Psoas muscle (tissue), 8 donors: ENCODE results near the gene OSMR. TPM values are rescaled to one million over a fixed set of nuclear protein-coding genes. Genes with fewer than 3 reads are reported as not detected.

ENCODE experiments used
- ATAC-seq, 4 donors: fragments of 200-7000 bp; cut with Tn5 transposase; one replicate each; pipeline ENCODE4 v1.9.1; 2020; ENCODE audit warnings: moderate library complexity in 3 of 4, mild to moderate bottlenecking in 2 of 4
- DNase-seq, 2 donors: peaks; one replicate each; pipeline ENCODE4 v3.0.0-alpha.2; 2020
- H3K27ac ChIP-seq: fragments of 200-600 bp; one replicate; pipeline ENCODE4 v1.8.0; 2022
- H3K27me3 ChIP-seq, 3 donors: fragments of 200-600 bp in 1 of 3; one replicate each; pipeline versions ENCODE4 v1.6.1 to v1.8.0; 2013 to 2022; ENCODE audit warnings: low read length in 2 of 3, mild to moderate bottlenecking in 2 of 3, moderate library complexity in 1 of 3; ENCODE audit not compliant: insufficient read depth in 3 of 3
- H3K36me3 ChIP-seq, 2 donors: fragments of 200-600 bp in 1 of 2; one replicate each; pipeline versions ENCODE4 v1.6.1 to v1.8.0; 2013 to 2022; ENCODE audit warnings: low read depth in 1 of 2, mild to moderate bottlenecking in 1 of 2, moderate library complexity in 1 of 2; ENCODE audit not compliant: insufficient read depth in 1 of 2
- H3K4me1 ChIP-seq: fragments of 200-600 bp; one replicate; pipeline ENCODE4 v1.8.0; 2022
- H3K4me3 ChIP-seq: fragments of 200-600 bp; one replicate; pipeline ENCODE4 v1.8.0; 2022; ENCODE audit warnings: mild to moderate bottlenecking
- H3K9me3 ChIP-seq: fragments of 200-600 bp; one replicate; pipeline ENCODE4 v1.8.0; 2022
- WGBS, 3 donors: extraction: QIAGEN DNeasy Blood & Tissue Kit; methylation state at CpG; one replicate each; pipeline versions ENCODE4 v1.1.6 to v1.1.7; 2013; 5-methylcytosine and 5-hydroxymethylcytosine counted together
- intact Hi-C, 2 donors: fragments of 100-400 bp; cut with DNase I; formaldehyde crosslinking; loops; one replicate each; pipeline versions ENCODE4 v1.11.0 to v1.14.2; 2022
- long read RNA-seq, 2 donors: library from polyadenylated mRNA; unstranded; transcript quantifications; one replicate each; pipeline ENCODE4 v2.0.0, GENCODE V29; 2021
- polyA plus RNA-seq, 3 donors: library from polyadenylated mRNA; stranded (reverse); fragments of 200-250 nt; gene quantifications; one replicate each; pipeline ENCODE4 v1.2.3, GENCODE V29; 2013
- total RNA-seq, 4 donors: library from RNA; stranded (reverse); fragmentation: NEBNext Ultra II Directional in 2 of 4; extraction: Animal tissue kit (Norgen Biotek cat#: 25700) in 2 of 4; gene quantifications; one replicate each; pipeline versions ENCODE4 v1.2.1 to v1.2.4, GENCODE V29; 2021 to 2023
- TF ChIP-seq, protein P1 (sequence below): fragments of 200-600 bp; IDR thresholded peaks from one replicate; pipeline ENCODE4 v1.8.0; 2022; ENCODE audit warnings: antibody characterized with exemption
- donor health status: healthy with polysubstance abuse.
- donor health status: DM: no; HTN: no; CAD: no; lungs with moderate emphysema.
- donor health status: Bipolar disorder and iron deficiency.
- donor health status: healthy.
- donor health status: DM: yes; HTN: yes; CAD: no.
- donor health status: DM: no; HTN: no; CAD: no.
- donor health status: DM: no; HTN: no; CAD: no.
- donor health status: DM: yes; HTN: yes; CAD: no.

OSMR gene
- total RNA-seq (10 to 100 TPM in 2 of 4 donors, 1 to 10 TPM in 2; 6.0 to 27.0 (median 14.3) TPM), polyA plus RNA-seq (10 to 100 TPM in 1 of 3 donors, 1 to 10 TPM in 2; 3.2 to 18.1 (median 3.3) TPM)
- long read RNA-seq, donor 1, partial matches to known transcripts = 0 of 3 reads
- long read RNA-seq, donor 1, other reads (novel, unspliced or antisense) = 2 of 3 reads
- long read RNA-seq, donor 2, partial matches to known transcripts = 6 of 8 reads
- long read RNA-seq, donor 2, other reads (novel, unspliced or antisense) = 1 of 8 reads

DNA sequence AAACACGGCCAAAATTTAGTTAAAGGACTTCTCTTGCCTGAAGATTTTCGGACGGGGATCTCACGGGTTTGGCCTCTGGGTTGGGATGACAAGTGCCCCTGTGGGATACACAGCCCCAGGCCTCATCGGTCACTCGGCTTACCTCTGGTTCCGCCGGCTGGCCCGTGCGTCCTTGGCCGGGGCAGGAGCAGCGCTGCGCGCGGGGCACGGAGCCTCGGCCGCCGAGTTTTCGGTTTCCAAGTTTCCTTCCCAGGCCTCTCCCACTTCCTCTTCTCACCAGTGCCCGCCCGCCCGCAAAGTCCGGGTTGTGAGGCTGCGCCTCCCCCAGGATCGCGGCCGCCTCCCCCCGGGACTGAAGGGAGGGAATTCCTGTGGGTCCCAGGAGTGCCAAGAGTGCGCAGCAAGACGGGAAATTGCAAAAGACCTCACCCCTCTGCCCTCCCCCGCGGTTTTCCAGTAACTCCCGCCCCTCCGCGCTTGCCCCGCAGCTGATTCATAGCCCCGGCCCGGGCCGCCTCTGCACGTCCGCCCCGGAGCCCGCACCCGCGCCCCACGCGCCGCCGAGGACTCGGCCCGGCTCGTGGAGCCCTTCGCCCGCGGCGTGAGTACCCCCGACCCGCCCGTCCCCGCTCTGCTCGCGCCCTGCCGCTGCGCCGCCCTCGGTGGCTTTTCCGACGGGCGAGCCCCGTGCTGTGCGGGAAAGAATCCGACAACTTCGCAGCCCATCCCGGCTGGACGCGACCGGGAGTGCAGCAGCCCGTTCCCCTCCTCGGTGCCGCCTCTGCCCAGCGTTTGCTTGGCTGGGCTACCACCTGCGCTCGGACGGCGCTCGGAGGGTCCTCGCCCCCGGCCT is at the start of gene OSMR:
Gene OSMR, plus strand, starts transcription at position 487 of the 853 bp plus-strand sequence. CDS start 23,033 bp downstream, outside the sequence.
- WGBS, 3 donors = 0 to 1% (median 1%) methylated on average over 58 to 89 of the region's 89 CpGs
- ATAC-seq = peak; percentile 91 to 95 (median 92)
- Histone ChIP-seq H3K9me3 (no peaks in the 10 kb centered on the region), H3K36me3 (no peaks in the 10 kb centered on the region), H3K4me1 (no peaks in the 10 kb centered on the region), H3K27me3 (peaks cover 0 to 13% (median 2%) of the 10 kb centered on the region in 3 donors), H3K27ac (peak within 1 kb of the TSS; percentile 85), H3K4me3 (peak within 1 kb of the TSS; percentile 80)
- DNase-seq = peak; percentile 93 to 94
- intact Hi-C loops = no loop called here
- TF ChIP-seq, protein P1, sequence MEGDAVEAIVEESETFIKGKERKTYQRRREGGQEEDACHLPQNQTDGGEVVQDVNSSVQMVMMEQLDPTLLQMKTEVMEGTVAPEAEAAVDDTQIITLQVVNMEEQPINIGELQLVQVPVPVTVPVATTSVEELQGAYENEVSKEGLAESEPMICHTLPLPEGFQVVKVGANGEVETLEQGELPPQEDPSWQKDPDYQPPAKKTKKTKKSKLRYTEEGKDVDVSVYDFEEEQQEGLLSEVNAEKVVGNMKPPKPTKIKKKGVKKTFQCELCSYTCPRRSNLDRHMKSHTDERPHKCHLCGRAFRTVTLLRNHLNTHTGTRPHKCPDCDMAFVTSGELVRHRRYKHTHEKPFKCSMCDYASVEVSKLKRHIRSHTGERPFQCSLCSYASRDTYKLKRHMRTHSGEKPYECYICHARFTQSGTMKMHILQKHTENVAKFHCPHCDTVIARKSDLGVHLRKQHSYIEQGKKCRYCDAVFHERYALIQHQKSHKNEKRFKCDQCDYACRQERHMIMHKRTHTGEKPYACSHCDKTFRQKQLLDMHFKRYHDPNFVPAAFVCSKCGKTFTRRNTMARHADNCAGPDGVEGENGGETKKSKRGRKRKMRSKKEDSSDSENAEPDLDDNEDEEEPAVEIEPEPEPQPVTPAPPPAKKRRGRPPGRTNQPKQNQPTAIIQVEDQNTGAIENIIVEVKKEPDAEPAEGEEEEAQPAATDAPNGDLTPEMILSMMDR = no peak

DNA sequence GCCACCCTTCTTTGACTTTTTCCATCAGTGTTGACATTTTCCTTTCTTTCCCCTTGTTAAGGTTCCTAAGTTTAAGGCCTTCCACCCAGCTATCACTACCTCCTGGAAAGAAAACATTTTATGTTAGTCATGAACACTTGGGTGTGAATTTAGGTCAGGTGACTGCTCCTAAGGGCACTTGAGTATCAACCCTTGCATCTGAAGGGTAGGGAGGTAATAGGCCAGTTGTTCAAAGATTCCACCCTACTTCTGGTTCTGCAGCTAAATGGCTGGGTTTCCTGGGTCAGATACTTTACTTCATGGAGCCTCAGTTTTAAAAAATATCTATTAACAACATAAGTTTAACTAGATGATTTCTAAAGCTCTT is 49.1 kb upstream of the OSMR start:
- no peak for DNase-seq
- Histone ChIP-seq H3K9me3 (no peaks in the 10 kb centered on the region), H3K36me3 (no peaks in the 10 kb centered on the region), H3K27me3 (no peaks in the 10 kb centered on the region), H3K27ac (no peak overlapping the region), H3K4me3 (no peak overlapping the region), H3K4me1 (peaks cover 7% of the 10 kb centered on the region)
- ATAC-seq = peak in 3 of 4 donors; percentile 7 to 32 (median 31)
- TF ChIP-seq, protein P1 = no peak
- intact Hi-C loops = no loop called here

DNA sequence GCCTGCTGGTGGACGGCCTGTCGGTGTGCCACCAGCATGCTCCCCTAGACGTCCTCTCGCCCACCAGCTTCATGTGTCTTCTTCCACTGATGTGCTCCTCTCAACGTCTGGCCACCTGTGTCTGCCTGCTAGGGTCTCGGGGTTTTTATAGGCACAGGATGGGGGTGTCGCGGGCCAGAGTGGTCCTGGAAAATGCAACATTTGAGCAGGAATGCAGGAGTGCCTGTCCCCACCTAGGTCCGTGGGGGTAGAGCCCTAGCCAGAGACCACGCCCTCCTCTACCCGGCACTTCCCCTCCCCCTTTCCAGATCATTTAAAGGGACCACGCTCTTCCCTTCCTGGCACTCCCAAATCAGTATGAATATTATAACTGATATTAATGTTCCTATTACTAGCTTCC is 48.0 kb upstream of the OSMR start:
- H3K27ac ChIP-seq = no peak overlapping the region
- no peaks in the 10 kb centered on the region for H3K27me3 ChIP-seq
- TF ChIP-seq, protein P1 = no peak
- H3K4me3 ChIP-seq = no peak overlapping the region
- WGBS, 3 donors = 73 to 79% (median 78%) methylated on average over 12 of the region's 12 CpGs
- H3K36me3 ChIP-seq = no peaks in the 10 kb centered on the region
- no peak for ATAC-seq
- H3K4me1 ChIP-seq = peaks cover 7% of the 10 kb centered on the region
- intact Hi-C loops = no loop called here
- DNase-seq = no peak
- no peaks in the 10 kb centered on the region for H3K9me3 ChIP-seq

DNA sequence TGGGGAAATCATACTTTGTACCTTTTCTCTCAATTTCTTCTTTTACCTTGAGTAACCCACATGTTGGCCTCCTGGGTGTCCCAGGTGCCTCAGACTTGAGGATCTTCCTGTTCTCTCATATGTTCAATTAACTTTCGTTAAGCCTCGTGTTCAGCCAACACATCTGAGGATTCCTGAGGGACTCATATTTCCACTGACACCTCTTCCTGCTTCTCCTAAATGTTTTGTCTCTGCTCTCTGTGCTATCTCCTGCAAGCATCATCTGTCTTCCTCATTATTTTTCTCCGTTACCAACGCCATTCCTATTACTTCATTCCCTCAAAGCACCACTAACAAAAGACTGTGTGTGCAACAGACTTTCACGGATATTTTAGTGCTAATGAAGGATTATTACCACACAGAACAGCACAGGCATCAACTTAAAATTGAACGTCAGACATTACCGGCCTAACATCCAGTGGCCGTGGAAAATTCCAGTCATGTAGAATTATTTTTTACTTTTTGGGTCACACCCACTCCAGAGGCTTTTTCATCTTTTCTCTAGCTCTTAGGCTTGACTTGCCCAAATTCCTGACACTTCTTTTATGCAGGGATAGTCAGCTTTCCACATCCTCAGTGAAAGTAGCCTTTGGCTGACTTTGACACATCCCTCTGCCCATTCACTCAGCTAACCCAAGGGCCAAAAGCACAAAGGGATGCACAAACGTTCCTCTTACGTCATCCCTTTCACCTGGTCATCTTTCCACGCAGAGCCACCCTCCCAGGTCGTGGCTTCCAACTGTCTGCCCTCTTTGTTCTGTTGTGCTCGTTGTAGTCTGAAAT is 46.0 kb upstream of the OSMR start:
- Histone ChIP-seq H3K9me3 (no peaks in the 10 kb centered on the region), H3K27me3 (no peaks in the 10 kb centered on the region), H3K4me1 (peaks cover 7% of the 10 kb centered on the region), H3K27ac (no peak overlapping the region), H3K4me3 (no peak overlapping the region), H3K36me3 (no peaks in the 10 kb centered on the region)
- WGBS, 3 donors = 27 to 32% (median 28%) methylated on average over 13 of the region's 13 CpGs
- ATAC-seq = no peak
- no peak for DNase-seq
- intact Hi-C loops = loop anchor here (5.0 to 10.0 kb wide), 3 partner anchors 245 to 535 kb away; partner anchors contain the start of gene LIFR (in 2 of the 2)
- TF ChIP-seq, protein P1 = no peak
